Spinal cord (tissue), 10 donors: ENCODE data around the gene VPS52. TPM values are rescaled to one million over a fixed set of nuclear protein-coding genes. Genes with fewer than 3 reads are reported as not detected.

Experiments
- DNase-seq, 6 donors: peaks; one replicate each; pipeline versions ENCODE4 v3.0.0 to v3.0.0-alpha.2; 2013 to 2015; ENCODE audit warnings: low spot score in 6 of 6, low read depth in 4 of 6
- H3K27ac ChIP-seq: one replicate; pipeline ENCODE4 v1.5.1; 2013; ENCODE audit warnings: low read depth, low read length, control low read depth
- H3K27me3 ChIP-seq: one replicate; pipeline ENCODE4 v1.6.1; 2013; ENCODE audit warnings: low read length; ENCODE audit not compliant: control insufficient read depth, insufficient read depth
- H3K36me3 ChIP-seq: one replicate; pipeline ENCODE4 v1.6.1; 2013; ENCODE audit warnings: low read length; ENCODE audit not compliant: control insufficient read depth, insufficient read depth
- H3K4me1 ChIP-seq: one replicate; pipeline ENCODE4 v1.6.1; 2013; ENCODE audit warnings: low read length; ENCODE audit not compliant: control insufficient read depth, insufficient read depth
- H3K4me3 ChIP-seq: one replicate; pipeline ENCODE4 v1.5.1; 2013; ENCODE audit warnings: low read depth, low read length, control low read depth
- H3K9me3 ChIP-seq: one replicate; pipeline ENCODE4 v1.6.1; 2013; ENCODE audit warnings: low read length; ENCODE audit not compliant: control insufficient read depth, insufficient read depth
- WGBS: methylation state at CpG from one replicate; pipeline ENCODE4 v1.1.5; 2013; ENCODE audit warnings: missing lambda C conversion rate; ENCODE audit not compliant: insufficient coverage; 5-methylcytosine and 5-hydroxymethylcytosine counted together
- polyA plus RNA-seq, 2 donors: library from polyadenylated mRNA; unstranded; fragments of 120-200 nt; gene quantifications; one replicate each; pipeline ENCODE4 v1.2.1, GENCODE V29; 2013; ENCODE audit not compliant: insufficient read length in 2 of 2
- total RNA-seq, 2 donors: library from RNA; depleted of rRNA in 1 of 2; stranded (reverse); fragments of 120-200 nt in 1 of 2; fragments of >200 nt in 1 of 2; gene quantifications; one replicate each; pipeline versions ENCODE4 v1.2.3 to v1.2.4, GENCODE V29; 2013 to 2014
- donor health status: healthy.

The VPS52 gene
- total and polyA plus RNA-seq, 4 donors: 35.4 to 87.3 (median 59.3) TPM

GRCh38 chr6:33304216-33304615 is 32.5 kb upstream of the VPS52 start:
- H3K4me1 ChIP-seq: peaks cover 17% of the 10 kb centered on the region
- WGBS: 90% methylated on average over 11 of the region's 16 CpGs
- no peak overlapping the region for H3K27ac ChIP-seq
- no peaks in the 10 kb centered on the region for H3K27me3 ChIP-seq
- DNase-seq: no peak
- H3K4me3 ChIP-seq: no peak overlapping the region
- H3K36me3 ChIP-seq: peaks cover 28% of the 10 kb centered on the region
- H3K9me3 ChIP-seq: no peaks in the 10 kb centered on the region

DNA sequence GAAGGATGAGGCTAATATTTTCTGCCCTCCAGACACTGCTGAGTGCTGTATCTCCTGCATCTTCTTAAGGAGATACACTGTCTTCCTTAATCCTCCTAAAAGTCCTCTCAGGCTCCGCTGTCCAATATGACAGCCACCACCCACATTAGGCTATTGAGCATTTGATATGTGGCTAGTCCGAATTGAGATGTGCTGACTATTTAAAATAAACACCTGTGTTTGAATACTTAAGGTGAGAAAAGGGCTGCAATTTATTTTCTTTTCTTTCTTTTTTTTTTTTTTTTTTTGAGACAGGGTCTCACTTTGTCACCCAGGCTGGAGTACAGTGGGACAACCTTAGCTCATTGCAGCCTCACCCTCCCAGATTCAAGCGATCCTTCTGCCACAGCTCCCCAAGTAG is 30.2 kb upstream of the VPS52 start:
- H3K36me3 ChIP-seq: peaks cover 32% of the 10 kb centered on the region
- H3K9me3 ChIP-seq: no peaks in the 10 kb centered on the region
- no peak overlapping the region for H3K27ac ChIP-seq
- H3K4me1 ChIP-seq: peaks cover 31% of the 10 kb centered on the region
- no peak for DNase-seq
- no peak overlapping the region for H3K4me3 ChIP-seq
- no peaks in the 10 kb centered on the region for H3K27me3 ChIP-seq
- WGBS: no CpG with 5 or more reads among the region's 3 CpGs

DNA sequence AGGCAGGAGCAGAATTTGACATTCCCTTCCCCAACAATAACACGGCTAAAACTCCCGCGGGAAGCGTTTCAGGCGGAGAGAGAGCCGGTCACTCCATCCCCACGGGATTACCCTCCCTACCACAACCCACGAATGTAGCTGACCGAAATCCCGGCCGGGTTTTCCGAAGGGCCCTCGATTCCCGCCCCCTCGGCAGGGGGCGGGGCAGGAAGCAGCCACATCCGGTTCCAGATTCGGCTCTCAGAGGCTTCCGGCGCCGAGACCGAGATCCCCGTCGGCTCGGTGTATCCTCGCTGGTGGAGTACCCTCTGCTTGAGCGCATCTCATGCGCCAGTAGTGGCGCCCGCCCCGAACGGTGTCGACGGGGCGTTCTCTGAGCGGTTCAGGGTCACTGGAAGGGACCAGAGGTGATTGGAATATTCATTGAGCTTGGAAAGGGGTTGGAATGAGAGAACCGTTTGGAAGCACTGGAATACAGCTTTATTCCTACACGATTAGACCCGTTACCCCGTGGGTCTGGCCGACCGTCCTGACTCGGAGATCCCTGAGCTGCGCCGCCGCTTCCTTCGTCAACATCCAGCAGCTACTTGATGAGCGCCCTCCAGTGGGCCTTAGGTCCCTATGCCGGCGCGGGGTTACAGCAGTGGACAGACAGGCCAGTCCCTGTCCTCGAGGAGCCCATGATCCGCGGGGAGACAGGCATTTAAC is 27.7 kb upstream of the VPS52 start:
- 0% methylated on average over 54 of the region's 54 CpGs for WGBS
- no peaks in the 10 kb centered on the region for H3K27me3 ChIP-seq
- peak overlapping the region; percentile 99 for H3K27ac ChIP-seq
- peak overlapping the region; percentile 99 for H3K4me3 ChIP-seq
- peaks cover 43% of the 10 kb centered on the region for H3K36me3 ChIP-seq
- peak in 4 of 6 donors; percentile 90 to 98 (median 96) for DNase-seq
- no peaks in the 10 kb centered on the region for H3K9me3 ChIP-seq
- peaks cover 31% of the 10 kb centered on the region for H3K4me1 ChIP-seq

DNA sequence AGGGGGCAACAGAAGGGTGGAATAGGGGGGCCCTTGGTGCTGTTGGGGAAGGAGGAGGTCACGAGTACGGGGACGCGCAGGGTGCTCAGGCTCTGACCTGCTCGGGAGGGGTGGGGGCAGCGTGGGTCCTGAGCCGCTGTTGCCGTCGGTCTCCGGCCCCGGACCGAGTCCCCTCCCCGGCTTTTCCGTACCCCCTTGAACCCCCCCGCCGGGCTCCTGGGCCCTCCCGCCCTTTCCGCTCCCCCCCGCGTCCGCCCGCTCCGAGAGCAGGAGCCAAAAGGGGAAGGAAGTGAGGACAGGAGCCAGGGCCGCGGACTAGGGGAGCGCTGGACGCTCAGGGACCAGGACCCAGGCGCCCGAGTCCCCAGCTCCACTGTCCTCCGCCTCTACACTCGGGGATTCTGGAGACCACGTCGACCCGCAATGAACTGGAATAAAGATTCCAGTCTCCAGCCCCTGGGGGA is 27.1 kb upstream of the VPS52 start, which contains the start of gene RGL2:
TSS of gene RGL2 (minus strand) at position 170 of the 464 bp plus-strand sequence. CDS start 332 bp downstream, outside the sequence.
- peak in 2 of 6 donors; percentile 81 to 84 for DNase-seq
- H3K9me3 ChIP-seq: no peaks in the 10 kb centered on the region
- H3K4me3 ChIP-seq: peak within 1 kb of the TSS; percentile 99
- H3K36me3 ChIP-seq: peaks cover 40% of the 10 kb centered on the region
- under 1% methylated on average over 28 of the region's 34 CpGs for WGBS
- H3K4me1 ChIP-seq: peaks cover 31% of the 10 kb centered on the region
- no peaks in the 10 kb centered on the region for H3K27me3 ChIP-seq
- H3K27ac ChIP-seq: peak within 1 kb of the TSS; percentile 99

DNA sequence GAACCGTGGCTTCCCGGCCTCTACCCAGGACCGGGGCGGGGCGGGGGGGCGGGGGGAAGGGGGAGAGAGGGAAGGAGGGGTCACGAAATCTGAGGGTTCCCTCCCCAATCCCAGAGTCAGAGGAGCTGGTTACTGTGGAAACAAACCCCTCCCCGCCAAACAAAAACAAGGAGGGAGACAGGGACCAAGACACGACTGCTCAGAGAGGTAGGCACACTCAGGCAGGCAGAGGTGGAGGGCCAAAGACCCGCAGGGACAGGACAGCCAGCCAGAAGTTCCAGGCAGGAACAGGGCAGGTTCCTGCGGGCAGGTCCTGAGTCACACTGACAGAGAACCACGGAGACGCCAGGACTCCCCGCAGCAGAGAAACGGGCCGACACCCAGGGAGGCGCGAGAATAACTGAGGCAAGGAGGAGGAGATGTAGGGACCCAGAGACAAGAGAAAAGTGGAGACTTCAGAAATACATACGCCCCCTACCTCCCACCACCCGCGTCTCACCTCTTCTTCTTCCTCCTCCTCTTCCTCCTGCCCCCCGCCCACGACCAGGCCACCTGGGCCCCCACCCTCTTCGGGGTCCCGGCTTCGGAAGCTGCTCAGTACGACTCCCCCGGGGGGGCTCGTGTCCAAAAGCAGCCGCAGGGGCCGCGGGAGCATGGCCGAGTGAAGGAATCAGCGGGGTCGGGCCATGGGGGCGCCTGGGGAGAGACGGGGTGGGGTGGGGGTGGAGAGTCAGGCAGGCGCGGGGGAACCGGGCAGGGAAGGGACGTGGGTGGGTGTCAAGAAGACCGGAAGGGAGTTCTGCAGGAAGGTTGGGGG is 26.5 kb upstream of the VPS52 start:
- H3K9me3 ChIP-seq: no peaks in the 10 kb centered on the region
- H3K36me3 ChIP-seq: peaks cover 44% of the 10 kb centered on the region
- 0% methylated on average over 27 of the region's 42 CpGs for WGBS
- DNase-seq: peak in 2 of 6 donors; percentile 55 to 81
- H3K27me3 ChIP-seq: no peaks in the 10 kb centered on the region
- H3K4me1 ChIP-seq: peaks cover 31% of the 10 kb centered on the region
- H3K27ac ChIP-seq: peak overlapping the region; percentile 99
- peak overlapping the region; percentile 99 for H3K4me3 ChIP-seq

GRCh38 chr6:33297406-33297955 is 25.8 kb upstream of the VPS52 start:
- Histone ChIP-seq H3K9me3 (no peaks in the 10 kb centered on the region), H3K4me3 (peak overlapping the region; percentile 99), H3K27me3 (no peaks in the 10 kb centered on the region), H3K4me1 (peaks cover 31% of the 10 kb centered on the region), H3K27ac (peak overlapping the region; percentile 78), H3K36me3 (peaks cover 41% of the 10 kb centered on the region)
- peak in 2 of 6 donors; percentile 18 to 44 for DNase-seq
- WGBS: 12% methylated on average over 5 of the region's 16 CpGs

DNA sequence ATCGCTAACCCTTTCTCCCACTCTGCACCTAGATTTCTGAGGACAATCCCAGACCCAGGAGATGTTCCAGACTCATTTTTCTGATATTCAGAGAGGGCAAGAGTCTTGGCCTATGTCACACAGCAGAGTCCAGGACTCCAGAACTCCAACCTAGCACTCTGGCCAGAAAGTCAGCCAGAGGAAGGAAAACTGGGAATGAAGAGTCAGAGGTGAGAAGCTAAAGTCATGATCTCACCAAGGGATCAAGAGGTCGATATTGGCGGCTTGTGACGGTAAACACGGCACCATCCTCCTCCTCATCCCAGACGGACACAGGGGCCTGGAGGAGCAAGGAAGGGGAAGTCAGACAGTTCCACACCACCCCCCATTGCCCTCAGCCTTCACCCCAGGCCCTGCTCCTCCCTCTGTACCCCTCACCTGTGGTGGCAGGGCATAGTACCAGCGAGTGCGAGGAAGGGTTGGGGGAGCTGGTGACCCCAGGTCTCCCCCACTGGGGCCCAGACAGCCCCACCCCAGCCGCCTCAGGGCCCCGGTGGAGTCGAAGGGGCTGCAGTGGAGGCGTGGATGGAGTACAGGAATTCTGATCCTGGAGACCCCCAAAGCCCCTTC is 25.2 kb upstream of the VPS52 start:
- DNase-seq: no peak
- WGBS: 60% methylated on average over 3 of the region's 12 CpGs
- Histone ChIP-seq H3K27ac (no peak overlapping the region), H3K4me3 (peak overlapping the region; percentile 99), H3K4me1 (peaks cover 31% of the 10 kb centered on the region), H3K27me3 (no peaks in the 10 kb centered on the region), H3K9me3 (no peaks in the 10 kb centered on the region), H3K36me3 (peaks cover 46% of the 10 kb centered on the region)

DNA sequence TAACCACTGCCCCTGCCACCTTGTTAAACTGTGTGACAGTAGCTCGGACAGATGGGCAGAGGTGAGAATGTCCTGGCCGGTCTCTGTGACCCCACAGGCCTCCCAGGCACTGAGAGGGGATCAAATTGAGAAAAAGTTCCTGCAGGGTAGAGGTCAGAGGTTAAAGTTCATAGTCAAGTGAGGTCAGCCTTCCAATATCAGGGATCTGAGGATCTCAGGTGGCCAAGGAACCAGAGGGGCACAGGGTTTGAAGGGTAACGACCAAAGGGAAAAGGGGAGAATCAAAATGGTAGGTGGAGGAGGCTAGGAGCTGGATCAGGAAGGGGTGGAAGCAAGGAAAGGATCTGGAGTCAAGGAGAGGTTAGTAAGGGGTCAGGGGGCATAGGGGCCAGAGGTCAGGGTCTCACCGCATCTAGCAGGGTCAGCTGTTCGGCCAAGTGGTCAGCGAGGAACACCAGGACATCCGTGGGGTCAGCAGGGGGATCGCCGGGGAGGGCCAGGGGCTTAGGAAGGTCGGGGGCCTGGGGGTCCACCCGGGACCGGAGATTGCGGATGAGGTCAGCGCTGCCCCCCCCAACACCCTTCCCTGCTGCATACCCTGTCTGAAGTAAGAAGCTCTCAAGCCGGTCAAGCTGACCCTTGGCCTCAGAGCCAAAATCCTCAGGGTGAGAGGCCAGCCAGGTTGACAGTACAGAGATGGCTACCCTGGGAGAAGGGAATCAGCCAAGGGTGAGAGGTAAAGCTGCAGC is 24.1 kb upstream of the VPS52 start:
- Histone ChIP-seq H3K4me3 (no peak overlapping the region), H3K27ac (no peak overlapping the region), H3K9me3 (no peaks in the 10 kb centered on the region), H3K4me1 (peaks cover 28% of the 10 kb centered on the region), H3K27me3 (no peaks in the 10 kb centered on the region), H3K36me3 (peaks cover 53% of the 10 kb centered on the region)
- no peak for DNase-seq
- 87% methylated on average over 15 of the region's 15 CpGs for WGBS
